Measurements from ENCODE around the gene ATP6V0A4.
"Not testable (repeated sequence)": the region's sequence is repeated elsewhere in the genome, so short reads cannot be mapped to it uniquely, and the experiment has no call there.

The ATP6V0A4 gene

GRCh38 chr7:138700857-138701536 is 97.0 kb downstream of the ATP6V0A4 start, which contains the start of gene SVOPL:
TSS of gene SVOPL (minus strand) at chr7:138701362. CDS start at chr7:138679045, 22,317 bp downstream.
- no peak for DNase-seq (ENCODE audit: low read depth)

- DNase-seq (ENCODE audit: low read depth), result no peak
Measured at GRCh38 chr7:138699661-138700060, 98.3 kb downstream of the ATP6V0A4 start.

GRCh38 chr7:138698281-138698680 is 99.7 kb downstream of the ATP6V0A4 start:
- DNase-seq (ENCODE audit: low read depth), result no peak

- DNase-seq (ENCODE audit: low read depth), result no peak
Measured at GRCh38 chr7:138697535-138698182, 100.3 kb downstream of the ATP6V0A4 start.

GRCh38 chr7:138695776-138696175 is 102.2 kb downstream of the ATP6V0A4 start:
- DNase-seq (ENCODE audit: low read depth), result not testable (repeated sequence)

GRCh38 chr7:138695106-138695505 is 102.9 kb downstream of the ATP6V0A4 start:
- no peak for DNase-seq (ENCODE audit: low read depth)

- DNase-seq (ENCODE audit: low read depth), result no peak
Measured at GRCh38 chr7:138691178-138691577, 106.8 kb downstream of the ATP6V0A4 start.

GRCh38 chr7:138690495-138690894 is 107.5 kb downstream of the ATP6V0A4 start:
- no peak for DNase-seq (ENCODE audit: low read depth)

GRCh38 chr7:138688037-138688436 is 110.0 kb downstream of the ATP6V0A4 start:
- not testable (repeated sequence) for DNase-seq (ENCODE audit: low read depth)

GRCh38 chr7:138684340-138684739 is 113.7 kb downstream of the ATP6V0A4 start:
- no peak for DNase-seq (ENCODE audit: low read depth)

GRCh38 chr7:138679793-138680192 is 118.2 kb downstream of the ATP6V0A4 start:
- no peak for DNase-seq (ENCODE audit: low read depth)

GRCh38 chr7:138670594-138670993 is 127.4 kb downstream of the ATP6V0A4 start:
- no peak for DNase-seq (ENCODE audit: low read depth)

- no peak for DNase-seq (ENCODE audit: low read depth)
Measured at GRCh38 chr7:138669364-138669763, 128.6 kb downstream of the ATP6V0A4 start.

- no peak for DNase-seq (ENCODE audit: low read depth)
Measured at GRCh38 chr7:138668946-138669345, 129.1 kb downstream of the ATP6V0A4 start.

GRCh38 chr7:138668229-138668596 is 129.8 kb downstream of the ATP6V0A4 start:
- no peak for DNase-seq (ENCODE audit: low read depth)

- no peak for DNase-seq (ENCODE audit: low read depth)
Measured at GRCh38 chr7:138667535-138668228, 130.3 kb downstream of the ATP6V0A4 start.

GRCh38 chr7:138666385-138666784 is 131.6 kb downstream of the ATP6V0A4 start:
- no peak for DNase-seq (ENCODE audit: low read depth)

GRCh38 chr7:138665669-138666140 is 132.3 kb downstream of the ATP6V0A4 start:
- DNase-seq (ENCODE audit: low read depth), result no peak

GRCh38 chr7:138665249-138665648 is 132.7 kb downstream of the ATP6V0A4 start:
- no peak for DNase-seq (ENCODE audit: low read depth)

- DNase-seq (ENCODE audit: low read depth), result no peak
Measured at GRCh38 chr7:138663725-138664710, 134.0 kb downstream of the ATP6V0A4 start.

GRCh38 chr7:138662991-138663320 is 135.0 kb downstream of the ATP6V0A4 start:
- no peak for DNase-seq (ENCODE audit: low read depth)

Data from ELR (cell line).